Stimulated activated memory B cell treated with anti-CD40 and anti-IgM and Interleukin-4, amounts not matched to agents 10 μg/mL and 1 μg/mL and 100 μg/mL, for 72 hours (primary cell): Measurements from ENCODE around the gene PSPC1.
"Not testable (repeated sequence)": the region's sequence is repeated elsewhere in the genome, so short reads cannot be mapped to it uniquely, and the experiment has no call there.

ENCODE experiments used
- ATAC-seq: fragments of 150-1000 bp; cut with Tn5 transposase; 2 replicates; pipeline ENCODE4 v1.10.0; 2021
- H3K27ac Mint-ChIP-seq: one replicate; pipeline ENCODE4 v1.8.0; 2022; ENCODE audit warnings: mild to moderate bottlenecking, mixed read lengths
- H3K27me3 Mint-ChIP-seq: one replicate; pipeline ENCODE4 v1.8.0; 2022; ENCODE audit warnings: mixed read lengths
- H3K36me3 Mint-ChIP-seq: one replicate; pipeline ENCODE4 v1.8.0; 2022; ENCODE audit warnings: mixed read lengths
- H3K4me1 Mint-ChIP-seq: one replicate; pipeline ENCODE4 v1.8.0; 2022; ENCODE audit warnings: mixed read lengths
- H3K4me3 Mint-ChIP-seq: one replicate; pipeline ENCODE4 v1.8.0; 2022; ENCODE audit warnings: mild to moderate bottlenecking, moderate library complexity, mixed read lengths
- H3K9me3 Mint-ChIP-seq: one replicate; pipeline ENCODE4 v1.8.0; 2022; ENCODE audit warnings: mixed read lengths

The PSPC1 gene

GRCh38 chr13:19780753-19781418, 1.9 kb downstream of the PSPC1 start:
- H3K27me3 Mint-ChIP-seq, H3K4me1 Mint-ChIP-seq, H3K36me3 Mint-ChIP-seq, H3K9me3 Mint-ChIP-seq, ATAC-seq: not testable (repeated sequence)
- Mint-ChIP-seq H3K4me3 (peak overlapping the region; percentile 98), H3K27ac (peak overlapping the region; percentile 95)

GRCh38 chr13:19772306-19772705, 10.4 kb downstream of the PSPC1 start:
- ATAC-seq = no peak
- H3K27me3 Mint-ChIP-seq = no peaks in the 10 kb centered on the region
- no peak overlapping the region for H3K4me3 Mint-ChIP-seq
- peaks cover 38% of the 10 kb centered on the region for H3K4me1 Mint-ChIP-seq
- H3K36me3 Mint-ChIP-seq = peaks cover 53% of the 10 kb centered on the region
- no peaks in the 10 kb centered on the region for H3K9me3 Mint-ChIP-seq
- H3K27ac Mint-ChIP-seq = no peak overlapping the region

- Mint-ChIP-seq H3K27ac (no peak overlapping the region), H3K4me3 (no peak overlapping the region), H3K27me3 (no peaks in the 10 kb centered on the region), H3K9me3 (no peaks in the 10 kb centered on the region), H3K36me3 (peaks cover 45% of the 10 kb centered on the region), H3K4me1 (peaks cover 32% of the 10 kb centered on the region)
- no peak for ATAC-seq
Measured at GRCh38 chr13:19769854-19770253, 12.9 kb downstream of the PSPC1 start.

GRCh38 chr13:19767966-19768365, 14.8 kb downstream of the PSPC1 start:
- H3K27ac Mint-ChIP-seq = no peak overlapping the region
- H3K4me1 Mint-ChIP-seq = peaks cover 36% of the 10 kb centered on the region
- no peak overlapping the region for H3K4me3 Mint-ChIP-seq
- H3K36me3 Mint-ChIP-seq = peaks cover 46% of the 10 kb centered on the region
- no peaks in the 10 kb centered on the region for H3K27me3 Mint-ChIP-seq
- no peaks in the 10 kb centered on the region for H3K9me3 Mint-ChIP-seq
- no peak for ATAC-seq

- H3K4me1 Mint-ChIP-seq = peaks cover 47% of the 10 kb centered on the region
- no peak for ATAC-seq
- H3K36me3 Mint-ChIP-seq = peaks cover 54% of the 10 kb centered on the region
- H3K27me3 Mint-ChIP-seq = no peaks in the 10 kb centered on the region
- no peak overlapping the region for H3K4me3 Mint-ChIP-seq
- H3K9me3 Mint-ChIP-seq = no peaks in the 10 kb centered on the region
- no peak overlapping the region for H3K27ac Mint-ChIP-seq
Measured at GRCh38 chr13:19766591-19766990, 16.2 kb downstream of the PSPC1 start.

GRCh38 chr13:19764237-19764636, 18.5 kb downstream of the PSPC1 start:
- no peak overlapping the region for H3K4me3 Mint-ChIP-seq
- H3K27ac Mint-ChIP-seq = peak overlapping the region; percentile 39
- H3K27me3 Mint-ChIP-seq = no peaks in the 10 kb centered on the region
- no peak for ATAC-seq
- peaks cover 55% of the 10 kb centered on the region for H3K4me1 Mint-ChIP-seq
- H3K36me3 Mint-ChIP-seq = peaks cover 49% of the 10 kb centered on the region
- H3K9me3 Mint-ChIP-seq = no peaks in the 10 kb centered on the region

GRCh38 chr13:19763618-19764017, 19.1 kb downstream of the PSPC1 start:
- Mint-ChIP-seq H3K4me1 (peaks cover 54% of the 10 kb centered on the region), H3K4me3 (no peak overlapping the region), H3K9me3 (no peaks in the 10 kb centered on the region), H3K27me3 (no peaks in the 10 kb centered on the region), H3K36me3 (peaks cover 49% of the 10 kb centered on the region), H3K27ac (peak overlapping the region; percentile 39)
- ATAC-seq = no peak

GRCh38 chr13:19759669-19760068, 23.1 kb downstream of the PSPC1 start:
- Mint-ChIP-seq H3K27ac (no peak overlapping the region), H3K27me3 (no peaks in the 10 kb centered on the region), H3K4me3 (no peak overlapping the region), H3K36me3 (peaks cover 73% of the 10 kb centered on the region), H3K9me3 (no peaks in the 10 kb centered on the region), H3K4me1 (peaks cover 34% of the 10 kb centered on the region)
- no peak for ATAC-seq

GRCh38 chr13:19742643-19743042, 40.1 kb downstream of the PSPC1 start:
- ATAC-seq = no peak
- no peaks in the 10 kb centered on the region for H3K9me3 Mint-ChIP-seq
- H3K27ac Mint-ChIP-seq = no peak overlapping the region
- H3K36me3 Mint-ChIP-seq = peaks cover 38% of the 10 kb centered on the region
- no peak overlapping the region for H3K4me3 Mint-ChIP-seq
- H3K27me3 Mint-ChIP-seq = no peaks in the 10 kb centered on the region
- peaks cover 4% of the 10 kb centered on the region for H3K4me1 Mint-ChIP-seq

GRCh38 chr13:19737844-19738557, 44.7 kb downstream of the PSPC1 start:
- peaks cover 4% of the 10 kb centered on the region for H3K4me1 Mint-ChIP-seq
- H3K27ac Mint-ChIP-seq = no peak overlapping the region
- no peaks in the 10 kb centered on the region for H3K27me3 Mint-ChIP-seq
- H3K9me3 Mint-ChIP-seq = no peaks in the 10 kb centered on the region
- H3K36me3 Mint-ChIP-seq = peaks cover 60% of the 10 kb centered on the region
- no peak overlapping the region for H3K4me3 Mint-ChIP-seq
- ATAC-seq = no peak

- no peak for ATAC-seq
- Mint-ChIP-seq H3K9me3 (no peaks in the 10 kb centered on the region), H3K27me3 (no peaks in the 10 kb centered on the region), H3K36me3 (peaks cover 59% of the 10 kb centered on the region), H3K4me1 (peaks cover 11% of the 10 kb centered on the region), H3K4me3 (no peak overlapping the region), H3K27ac (no peak overlapping the region)
Measured at GRCh38 chr13:19726611-19727010, 56.1 kb downstream of the PSPC1 start.

- Mint-ChIP-seq H3K27ac (no peak overlapping the region), H3K9me3 (no peaks in the 10 kb centered on the region), H3K27me3 (no peaks in the 10 kb centered on the region), H3K4me3 (no peak overlapping the region), H3K36me3 (peaks cover 52% of the 10 kb centered on the region), H3K4me1 (peaks cover 6% of the 10 kb centered on the region)
- ATAC-seq = no peak
Measured at GRCh38 chr13:19725320-19725719, 57.4 kb downstream of the PSPC1 start.

GRCh38 chr13:19720039-19720438, 62.7 kb downstream of the PSPC1 start:
- H3K27ac Mint-ChIP-seq = no peak overlapping the region
- H3K9me3 Mint-ChIP-seq = no peaks in the 10 kb centered on the region
- no peak for ATAC-seq
- H3K4me1 Mint-ChIP-seq = no peaks in the 10 kb centered on the region
- no peak overlapping the region for H3K4me3 Mint-ChIP-seq
- H3K27me3 Mint-ChIP-seq = no peaks in the 10 kb centered on the region
- H3K36me3 Mint-ChIP-seq = peaks cover 30% of the 10 kb centered on the region

GRCh38 chr13:19713186-19713965, 69.4 kb downstream of the PSPC1 start:
- H3K4me3 Mint-ChIP-seq = no peak overlapping the region

GRCh38 chr13:19709782-19710181, 73.0 kb downstream of the PSPC1 start:
- H3K36me3 Mint-ChIP-seq = peaks cover 12% of the 10 kb centered on the region
- H3K27ac Mint-ChIP-seq, H3K9me3 Mint-ChIP-seq, H3K4me3 Mint-ChIP-seq, H3K27me3 Mint-ChIP-seq, H3K4me1 Mint-ChIP-seq, ATAC-seq: not testable (repeated sequence)

More at GRCh38 chr13:19713186-19713965, 69.4 kb downstream of the PSPC1 start:
- H3K27me3 Mint-ChIP-seq = no peaks in the 10 kb centered on the region
- H3K9me3 Mint-ChIP-seq = no peaks in the 10 kb centered on the region
- peaks cover 16% of the 10 kb centered on the region for H3K36me3 Mint-ChIP-seq
- no peak for ATAC-seq
- no peaks in the 10 kb centered on the region for H3K4me1 Mint-ChIP-seq
- no peak overlapping the region for H3K27ac Mint-ChIP-seq
